ENCODE data around the gene ATG3.

GRCh38 chr3:112593258-112593657, 31.5 kb upstream of the ATG3 start:
- TF ChIP-seq CTCF (optimal IDR thresholded peaks at IDR 0.05 in 1 of 3, IDR thresholded peaks at IDR 0.05 in 1 of 3, conservative IDR thresholded peaks at IDR 0.05 in 1 of 3; ENCODE audit: extremely low read depth in 1 of 3, insufficient read depth in 2 of 3, low read length in 3 of 3) (no peak), EZH2 (IDR thresholded peaks at IDR 0.05; ENCODE audit: low read length) (no peak)
